ENCODE data around the gene LAMP5. TPM values are rescaled to one million over a fixed set of nuclear protein-coding genes. Genes with fewer than 3 reads are reported as not detected.

The LAMP5 gene
- total RNA-seq = 0.14 and 0.59 TPM in 2 replicates

DNA sequence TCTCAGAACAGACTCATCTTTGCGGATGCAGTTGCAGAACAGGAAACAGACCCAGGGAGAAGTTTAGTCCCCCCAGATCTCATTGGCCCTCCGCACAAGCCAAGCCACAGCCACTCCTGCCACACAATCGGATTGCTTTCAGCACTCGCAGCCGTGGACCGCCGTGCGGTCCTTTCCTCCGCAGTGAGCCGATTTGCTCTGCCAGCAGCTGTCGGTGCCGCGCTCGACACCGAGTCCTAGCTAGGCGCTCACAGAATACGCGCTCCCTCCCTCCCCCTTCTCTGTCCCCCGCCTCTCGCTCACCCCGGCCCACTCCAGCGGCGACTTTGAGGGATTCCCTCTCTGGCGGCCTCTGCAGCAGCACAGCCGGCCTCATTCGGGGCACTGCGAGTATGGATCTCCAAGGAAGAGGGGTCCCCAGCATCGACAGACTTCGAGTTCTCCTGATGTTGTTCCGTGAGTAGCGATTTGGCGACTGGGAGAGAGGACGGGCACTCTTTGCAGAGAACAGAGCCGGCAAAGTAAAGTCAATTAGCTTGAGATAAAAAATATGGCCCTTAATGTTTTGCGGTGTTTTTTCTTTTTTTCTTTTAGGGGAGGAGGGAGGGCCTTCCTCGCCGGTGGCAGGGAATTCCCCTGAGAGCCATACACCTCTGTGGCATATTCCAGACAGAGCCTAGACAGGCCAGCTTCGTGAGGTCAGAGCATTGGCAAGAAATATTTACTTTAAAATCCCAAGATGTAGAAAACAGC is at the start of gene LAMP5:
Gene LAMP5, plus strand, starts transcription at position 130 of the 753 bp plus-strand sequence. Its CDS starts 263 bp downstream, at position 393.
- no peak for DNase-seq (ENCODE audit: low read depth, low spot score)

GRCh38 chr20:9467995-9468394 is 46.4 kb upstream of the LAMP5 start:
- no peak for DNase-seq (ENCODE audit: low read depth, low spot score)

DNA sequence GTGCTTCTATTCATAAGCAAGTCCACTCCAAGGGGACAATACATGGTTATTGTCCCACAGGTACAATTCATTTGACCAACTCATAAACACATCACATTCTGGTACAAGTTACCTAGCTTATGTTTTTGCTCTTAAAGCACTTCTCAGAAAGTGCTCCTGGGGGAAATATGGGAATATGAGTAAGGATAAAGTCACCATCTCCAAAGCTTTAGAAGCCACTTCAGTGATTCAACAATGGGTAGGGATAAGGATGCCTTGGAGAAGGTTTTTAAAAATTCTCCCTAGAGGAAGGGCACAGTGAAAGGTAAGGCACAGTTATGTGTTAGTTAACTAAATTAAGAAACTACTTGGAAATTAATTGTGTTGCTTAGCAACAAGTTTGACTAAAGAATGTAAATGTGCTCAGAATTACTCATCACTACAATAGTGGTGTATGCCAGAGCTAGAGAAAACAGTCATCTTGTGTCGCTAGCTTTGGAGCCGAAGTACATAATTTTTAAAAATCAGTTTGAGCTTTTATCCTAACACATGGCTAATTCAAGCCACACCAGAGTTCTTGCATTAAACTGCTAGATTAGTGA is 39.5 kb upstream of the LAMP5 start:
- DNase-seq (ENCODE audit: low read depth, low spot score) = no peak

DNA sequence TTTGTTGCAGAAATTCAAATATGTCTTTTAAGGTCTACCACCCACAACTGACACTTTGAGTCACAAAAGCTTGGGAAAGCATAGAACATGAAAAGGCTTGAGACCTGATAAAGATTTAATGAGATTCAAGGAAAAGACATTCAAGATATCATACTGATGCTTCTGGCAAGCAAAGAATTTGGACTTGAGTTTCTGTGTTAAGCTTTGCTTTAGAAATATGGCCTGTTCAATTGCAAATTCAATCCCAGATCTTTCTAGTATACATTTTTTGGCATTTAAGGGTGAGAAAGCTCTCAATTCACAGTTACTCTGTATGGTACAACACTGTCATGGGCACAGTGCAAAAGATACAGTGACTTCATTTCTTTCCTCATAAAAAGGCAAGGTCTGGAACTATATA is 38.9 kb upstream of the LAMP5 start:
- DNase-seq (ENCODE audit: low read depth, low spot score) = no peak

- DNase-seq (ENCODE audit: low read depth, low spot score) = no peak
Measured at GRCh38 chr20:9476174-9476573, 38.2 kb upstream of the LAMP5 start.

DNA sequence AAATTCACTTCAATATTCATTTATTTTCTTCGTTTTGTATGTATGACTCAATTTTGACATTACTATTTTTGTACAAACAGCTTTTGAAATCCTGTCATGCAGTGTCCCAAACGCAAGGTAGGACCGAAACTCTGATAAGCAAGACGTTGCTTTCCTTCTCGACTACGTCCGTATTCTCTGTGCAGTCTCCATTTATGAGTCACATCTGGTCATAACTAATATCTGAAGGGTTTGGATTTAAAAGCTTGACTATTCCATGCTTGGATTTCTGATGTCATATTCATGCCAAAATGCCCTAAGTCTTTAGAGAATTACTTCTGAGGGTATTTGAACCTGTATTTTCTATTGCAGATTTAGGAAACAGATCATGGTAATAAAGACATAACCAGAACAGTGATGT is 37.8 kb upstream of the LAMP5 start:
- no peak for DNase-seq (ENCODE audit: low read depth, low spot score)

GRCh38 chr20:9478771-9479170 is 35.6 kb upstream of the LAMP5 start:
- no peak for DNase-seq (ENCODE audit: low read depth, low spot score)

DNA sequence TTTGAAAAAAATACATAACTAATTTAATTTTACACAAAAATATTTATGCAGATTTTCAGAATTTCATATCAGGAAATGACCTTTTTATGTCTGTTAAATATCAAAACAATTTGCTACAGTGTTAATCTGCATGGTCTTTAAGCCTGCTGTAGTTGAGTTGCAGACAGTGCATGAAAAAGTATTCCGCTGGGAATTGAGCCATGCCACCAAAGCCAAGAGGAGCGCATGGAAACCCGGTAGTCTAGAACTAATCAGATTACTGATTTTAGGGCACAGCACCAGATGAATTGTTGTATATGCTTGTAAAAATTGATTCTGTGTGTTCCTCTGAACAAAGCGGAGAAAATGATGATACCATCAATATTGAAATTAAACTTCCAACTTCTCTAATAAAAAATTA is 34.3 kb upstream of the LAMP5 start:
- no peak for DNase-seq (ENCODE audit: low read depth, low spot score)

DNA sequence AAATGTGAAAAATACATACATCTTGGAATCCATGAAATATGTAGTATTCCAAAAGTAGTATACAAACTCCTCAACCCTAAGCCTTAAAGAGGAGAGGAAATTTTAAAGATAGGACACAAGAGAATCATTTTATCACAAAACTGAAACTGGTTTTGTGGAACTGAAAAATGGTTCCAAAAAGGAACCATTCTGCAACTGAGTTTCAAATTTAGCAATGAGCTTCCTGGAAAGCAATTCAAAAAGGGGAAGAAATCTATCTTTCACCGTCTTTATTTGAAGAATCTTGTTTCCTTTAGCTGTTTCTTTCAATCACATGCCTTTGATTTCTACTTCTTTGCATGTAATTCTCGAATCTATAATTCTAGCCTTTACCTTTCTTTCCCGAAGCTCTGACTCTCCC is 32.2 kb upstream of the LAMP5 start:
- DNase-seq (ENCODE audit: low read depth, low spot score) = no peak

DNA sequence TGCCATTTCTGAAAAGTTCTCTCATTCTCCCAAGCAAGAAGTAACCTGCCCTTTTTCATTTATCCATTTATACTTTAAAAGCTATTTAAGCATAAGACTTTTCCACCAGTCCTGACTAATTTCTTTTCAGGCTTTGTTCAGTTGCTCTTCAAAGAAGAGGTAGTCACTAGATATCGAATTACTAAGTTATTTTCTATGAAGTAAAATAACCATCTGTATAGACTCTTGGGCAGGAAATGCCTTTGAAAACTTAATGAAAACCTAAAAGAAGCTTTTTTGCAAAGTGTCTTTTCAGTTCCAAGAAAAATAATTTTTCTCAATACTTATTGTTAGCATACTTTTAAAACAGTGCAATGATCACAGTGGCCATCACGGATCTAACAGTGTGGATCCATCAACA is 31.3 kb upstream of the LAMP5 start:
- no peak for DNase-seq (ENCODE audit: low read depth, low spot score)

DNA sequence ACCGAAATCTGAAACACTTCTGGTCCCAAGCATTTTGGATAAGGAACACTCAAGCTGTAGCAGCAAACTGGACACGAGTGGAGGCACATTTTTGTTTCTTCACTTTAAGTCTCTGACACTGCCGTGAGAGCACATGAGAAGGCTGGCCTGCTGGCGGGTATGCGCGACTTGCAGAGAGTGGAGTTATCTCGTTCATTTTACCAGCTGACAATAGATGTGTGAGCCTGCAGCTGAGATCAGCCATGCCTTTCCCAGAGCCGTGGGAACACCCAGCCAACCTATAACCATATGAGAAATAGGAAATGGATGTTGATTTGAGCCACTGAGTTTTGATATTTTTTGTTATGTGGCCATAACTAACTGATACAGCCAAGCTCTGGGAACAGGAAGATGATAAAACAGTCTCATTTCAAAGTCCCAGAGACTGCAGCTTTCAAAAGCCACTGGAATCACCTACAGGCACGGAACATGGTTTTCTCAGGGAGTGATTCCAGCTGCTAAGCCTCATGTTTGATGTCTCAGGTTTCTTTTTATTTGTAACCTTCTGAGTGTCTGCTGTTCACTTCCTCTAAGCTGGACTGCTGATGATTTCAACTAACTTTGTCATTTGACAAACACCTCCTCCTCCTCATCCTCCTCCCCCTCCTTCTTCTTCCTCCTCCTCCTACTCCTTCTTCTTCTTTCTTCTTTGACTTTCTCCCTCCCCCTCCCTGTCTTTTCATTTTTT is 28.6 kb upstream of the LAMP5 start:
- no peak for DNase-seq (ENCODE audit: low read depth, low spot score)

DNA sequence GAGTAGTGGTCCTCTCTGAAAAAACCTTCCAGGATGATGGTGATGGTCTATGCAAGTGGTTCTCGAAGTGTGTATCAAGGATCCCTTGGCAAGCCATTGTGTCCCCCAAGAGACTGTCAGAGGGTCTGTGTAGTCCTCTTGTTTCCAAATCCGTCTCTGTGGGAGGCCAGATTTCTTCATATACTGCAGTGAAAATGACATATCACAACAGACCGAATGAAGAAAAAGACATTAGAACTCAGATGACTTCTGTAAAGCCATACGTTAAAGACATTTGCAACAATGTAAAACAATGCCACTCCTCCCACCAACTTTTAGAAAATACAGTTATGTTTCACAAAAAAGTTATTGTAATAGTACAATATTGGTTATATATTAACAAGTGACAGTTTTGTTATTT is 27.2 kb upstream of the LAMP5 start:
- no peak for DNase-seq (ENCODE audit: low read depth, low spot score)

- no peak for DNase-seq (ENCODE audit: low read depth, low spot score)
Measured at GRCh38 chr20:9488063-9488462, 26.3 kb upstream of the LAMP5 start.

- no peak for DNase-seq (ENCODE audit: low read depth, low spot score)
Measured at GRCh38 chr20:9490161-9490560, 24.2 kb upstream of the LAMP5 start.

DNA sequence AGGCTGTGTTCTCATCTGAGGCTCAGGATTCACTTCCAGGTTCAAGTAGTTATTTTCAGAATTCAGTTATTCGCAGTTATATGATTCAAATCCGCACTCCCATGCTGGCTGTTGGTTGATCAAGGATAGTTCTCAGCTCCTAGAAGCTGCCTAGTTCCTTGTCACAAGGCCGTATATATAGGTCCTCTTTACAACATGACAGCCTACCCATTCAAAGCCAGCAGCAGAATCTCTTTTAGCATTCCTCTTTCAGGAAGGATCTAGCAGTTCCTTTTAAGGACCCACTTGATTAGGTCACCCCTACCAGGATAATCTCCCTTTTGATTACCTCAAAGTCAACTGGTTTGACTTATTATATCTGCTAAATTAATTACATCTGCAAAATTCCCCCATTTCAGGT is 23.8 kb upstream of the LAMP5 start:
- DNase-seq (ENCODE audit: low read depth, low spot score) = no peak

DNA sequence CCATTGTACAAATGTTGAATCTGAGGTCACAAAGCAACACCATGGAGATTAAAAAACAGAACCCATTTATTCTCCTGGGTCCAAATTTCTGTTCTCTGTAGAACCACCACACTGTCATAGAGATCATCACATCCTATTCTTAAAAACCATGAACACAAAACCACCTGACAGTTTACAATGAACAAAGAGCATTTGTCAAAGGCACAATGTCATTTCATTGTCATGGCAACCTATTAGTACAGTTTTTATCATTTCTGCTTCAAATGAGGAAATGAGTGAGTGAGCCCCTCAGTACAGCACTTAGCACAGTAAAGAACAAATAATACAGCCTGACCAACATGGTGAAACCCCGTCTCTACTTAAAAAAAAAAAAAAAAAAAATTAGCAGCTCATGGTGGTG is 23.1 kb upstream of the LAMP5 start:
- DNase-seq (ENCODE audit: low read depth, low spot score) = no peak

DNA sequence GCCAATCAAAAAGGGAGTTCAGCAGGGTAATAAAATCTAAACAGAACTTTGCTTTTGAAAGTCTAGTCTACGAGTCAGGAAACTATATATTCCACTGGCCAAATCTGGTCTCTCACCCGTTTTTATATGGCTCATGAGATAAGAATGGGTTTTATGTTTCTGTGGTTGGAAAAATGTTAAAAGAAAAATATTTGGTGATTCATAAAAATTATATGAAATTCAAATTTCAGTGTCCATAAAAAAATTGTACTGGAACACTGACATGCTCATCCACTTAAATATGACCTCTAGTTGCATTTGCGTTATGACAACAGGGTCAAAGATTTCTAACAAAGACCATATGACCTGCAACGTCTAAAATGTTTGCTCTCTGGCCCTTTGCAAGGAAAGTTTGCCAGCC is 22.3 kb upstream of the LAMP5 start:
- DNase-seq (ENCODE audit: low read depth, low spot score) = no peak

GRCh38 chr20:9493803-9494202 is 20.6 kb upstream of the LAMP5 start:
- DNase-seq (ENCODE audit: low read depth, low spot score) = no peak

- DNase-seq (ENCODE audit: low read depth, low spot score) = no peak
Measured at GRCh38 chr20:9495701-9496100, 18.7 kb upstream of the LAMP5 start.

DNA sequence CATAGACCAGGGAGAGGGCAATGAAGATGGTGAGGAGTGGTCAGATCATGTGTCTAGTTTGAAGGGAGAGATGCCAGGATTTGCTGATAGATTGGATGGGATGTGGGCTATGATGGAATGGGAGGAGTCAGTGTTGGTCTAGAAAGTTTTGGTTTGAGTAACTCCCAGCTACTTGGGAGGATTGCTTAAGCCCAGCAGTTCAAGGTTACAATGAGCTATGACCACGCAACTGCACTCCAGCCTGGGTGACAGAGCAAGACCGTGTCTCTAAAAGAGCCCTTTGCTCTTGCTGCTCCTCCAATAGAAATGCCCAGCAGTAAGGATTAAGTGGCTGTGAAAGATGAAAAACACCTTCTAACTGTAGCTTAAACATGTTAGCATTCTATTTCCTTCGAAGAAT is 18.2 kb upstream of the LAMP5 start:
- DNase-seq (ENCODE audit: low read depth, low spot score) = no peak

DNA sequence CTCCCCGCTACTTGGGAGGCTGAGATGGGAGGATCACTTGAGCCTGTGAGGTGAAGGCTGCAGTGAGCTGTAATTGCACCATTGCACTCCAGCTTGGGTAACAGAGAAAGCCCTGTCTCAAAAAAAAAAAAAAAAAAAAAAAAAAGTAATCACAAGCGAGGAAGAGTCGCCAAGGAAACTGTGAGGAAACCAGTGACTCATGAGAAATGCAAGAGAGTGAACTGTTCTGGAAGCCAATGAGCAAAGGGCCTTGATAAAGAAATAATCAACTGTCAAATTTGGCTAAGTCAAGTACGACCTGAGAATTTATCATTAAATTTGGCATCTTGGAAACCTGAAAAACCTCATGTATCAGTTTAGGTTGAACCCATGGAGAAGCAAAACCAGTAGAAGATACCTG is 16.1 kb upstream of the LAMP5 start:
- DNase-seq (ENCODE audit: low read depth, low spot score) = no peak

DNA sequence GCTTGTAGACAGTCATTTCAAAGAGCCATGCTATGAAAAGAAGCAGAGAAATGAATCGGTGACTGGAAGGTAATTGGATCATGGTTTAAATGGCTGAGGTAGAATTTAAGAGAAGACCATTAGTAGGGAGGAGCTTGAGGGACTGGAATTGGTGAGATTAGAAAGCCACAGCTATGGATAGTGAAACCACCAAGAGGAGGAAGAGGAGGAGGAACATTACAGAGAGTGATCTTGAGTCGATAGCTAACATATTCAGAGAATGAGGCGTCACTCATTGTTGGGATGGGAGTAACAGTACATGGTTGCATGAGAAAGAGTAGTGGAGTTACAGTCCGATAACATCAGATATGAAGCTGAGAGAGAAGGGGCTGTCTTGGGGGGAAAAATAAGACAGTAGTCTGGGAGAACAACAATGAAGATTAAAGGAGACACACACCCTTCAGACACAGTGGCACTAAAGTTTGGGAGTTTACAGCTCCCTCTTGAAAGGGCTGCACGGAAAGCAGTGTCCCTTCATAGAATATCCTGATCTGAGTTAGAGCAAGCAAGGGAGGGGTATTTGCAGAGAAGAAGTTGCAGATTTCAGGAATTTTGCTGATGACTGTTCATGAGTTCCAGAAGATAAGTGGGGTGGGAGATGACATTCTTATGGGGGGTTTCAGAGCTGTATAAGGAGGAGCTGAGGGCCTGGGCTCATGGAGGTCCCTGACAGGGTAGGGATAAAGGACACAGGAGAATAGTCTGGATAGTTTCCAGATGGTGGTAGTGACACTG is 15.1 kb upstream of the LAMP5 start:
- no peak for DNase-seq (ENCODE audit: low read depth, low spot score)
